AG09319 (cell line): ENCODE data around the gene RAB3IL1.

Experiments
- DNase-seq: peaks from one replicate; pipeline ENCODE4 v3.0.0-alpha.2; 2010; ENCODE audit warnings: low read depth; ENCODE audit errors: extremely low read depth
- CTCF ChIP-seq: IDR thresholded peaks from 2 replicates; pipeline ENCODE4 v1.5.1; 2011; ENCODE audit warnings: low read depth, mild to moderate bottlenecking, inconsistent platforms, low read length, moderate library complexity

Gene RAB3IL1

DNA sequence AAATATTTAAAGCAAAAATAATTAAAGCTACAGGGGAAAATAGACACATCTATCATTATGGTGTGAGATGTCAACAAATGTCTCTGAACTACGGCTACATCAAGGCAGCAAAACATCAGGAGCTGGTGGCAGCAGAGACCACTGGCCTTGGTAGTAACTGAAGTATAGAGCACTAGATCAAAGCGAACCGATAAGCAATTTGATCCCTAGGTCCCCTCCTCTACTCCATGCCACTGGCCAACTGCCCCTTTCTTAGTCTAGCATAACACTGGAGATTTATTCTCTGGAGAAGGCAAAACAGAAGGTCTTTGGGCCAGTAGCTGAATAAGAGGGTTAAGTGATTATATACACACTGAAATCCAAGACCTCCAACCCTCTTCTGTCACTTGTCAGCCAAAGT lies 13.6 kb upstream of the RAB3IL1 start:
- no peak for DNase-seq
- TF ChIP-seq CTCF = no peak

DNA sequence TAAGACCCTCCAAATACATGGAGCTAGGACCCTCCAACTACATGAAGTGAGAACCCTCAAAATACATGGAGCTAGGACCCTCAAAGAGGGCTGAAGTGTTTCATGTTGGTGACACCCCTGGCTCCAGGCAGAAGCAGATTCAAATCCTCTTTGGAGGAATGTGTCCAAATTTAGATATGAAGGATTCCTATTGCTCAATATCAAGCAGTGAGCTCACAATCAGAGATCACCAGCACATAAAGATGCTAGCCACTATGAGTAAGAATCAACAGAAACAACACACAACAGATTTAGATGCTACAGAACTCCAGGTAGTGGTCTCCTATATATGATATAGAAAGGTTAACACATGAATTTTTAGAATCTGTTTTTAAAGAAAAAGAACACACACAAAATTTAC lies 11.2 kb upstream of the RAB3IL1 start:
- TF ChIP-seq CTCF = no peak
- no peak for DNase-seq

DNA sequence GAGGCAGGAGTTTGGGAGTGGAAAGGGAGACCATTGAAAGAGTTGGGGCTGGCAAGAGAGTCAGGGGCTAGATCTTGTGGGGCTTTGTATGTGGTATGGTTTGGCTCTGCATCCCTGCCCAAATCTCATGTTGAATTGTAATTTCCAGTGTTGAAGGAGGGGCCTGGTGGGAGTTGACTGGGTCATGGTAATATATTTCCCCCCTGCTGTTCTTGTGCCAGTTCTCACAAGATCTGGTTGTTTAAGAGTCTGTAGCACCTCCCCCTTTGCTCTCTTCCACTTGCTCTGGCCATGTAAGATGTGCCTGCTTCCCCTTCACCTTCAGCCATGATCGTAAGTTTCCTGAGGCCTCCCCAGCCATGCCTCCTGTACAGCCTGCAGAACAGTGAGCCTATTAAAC lies 10.1 kb upstream of the RAB3IL1 start:
- no peak for DNase-seq
- no peak for TF ChIP-seq CTCF

GRCh38 chr11:61926235-61926634 lies 8.9 kb upstream of the RAB3IL1 start:
- TF ChIP-seq CTCF = no peak
- no peak for DNase-seq

- TF ChIP-seq CTCF = no peak
- no peak for DNase-seq
These were observed 8.4 kb upstream of the RAB3IL1 start for GRCh38 chr11:61925736-61926135.

- TF ChIP-seq CTCF = no peak
- no peak for DNase-seq
These were observed 6.7 kb upstream of the RAB3IL1 start for GRCh38 chr11:61924064-61924455.

DNA sequence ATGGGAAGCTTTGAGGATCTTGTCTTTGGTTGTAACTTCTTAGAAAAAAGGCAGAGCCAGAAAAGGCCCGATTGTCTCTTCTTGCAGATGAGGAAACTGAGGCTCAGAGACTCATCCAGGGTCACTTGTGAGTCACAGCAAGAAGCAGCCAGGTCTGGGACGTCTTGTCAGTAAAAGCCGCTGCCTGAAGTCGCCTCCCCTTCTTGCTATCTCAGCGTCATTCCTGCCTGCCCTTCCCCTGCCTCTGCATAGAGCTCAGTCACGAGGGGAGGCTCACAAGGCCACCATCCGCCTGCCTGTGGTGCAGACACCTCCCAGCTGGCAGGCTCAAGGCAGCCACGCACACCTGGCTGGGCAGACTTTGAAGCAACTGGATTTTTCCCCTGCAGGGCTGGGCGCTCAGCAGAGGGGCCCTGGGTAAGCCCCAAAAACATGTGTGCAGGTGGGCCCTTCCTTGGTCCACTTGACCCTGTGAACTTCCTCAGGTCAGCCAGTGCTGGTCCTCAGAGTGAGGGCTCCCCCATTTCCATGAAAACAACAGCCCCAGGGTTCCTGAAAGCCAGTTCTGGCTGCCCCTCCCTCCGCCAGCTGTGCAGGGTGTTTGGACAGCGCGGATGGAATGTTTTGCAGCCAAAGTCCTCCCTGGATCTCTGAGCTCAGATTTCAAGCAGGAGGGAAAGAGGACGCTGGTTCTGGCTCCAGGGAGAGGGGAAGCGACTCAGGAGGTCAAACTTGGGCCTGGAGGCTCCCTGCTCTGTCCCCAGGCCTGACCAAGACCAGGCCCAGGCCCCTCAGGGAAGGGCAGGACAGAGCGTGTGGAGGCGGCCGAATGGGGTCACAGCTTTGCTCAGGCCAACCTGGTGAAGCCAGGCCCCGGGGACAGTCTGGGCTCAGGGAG lies 6.0 kb upstream of the RAB3IL1 start:
- peak; percentile 37 for DNase-seq
- no peak for TF ChIP-seq CTCF
